ENCODE measurements around the gene PAQR8. TPM values are rescaled to one million over a fixed set of nuclear protein-coding genes. Genes with fewer than 3 reads are reported as not detected.

Gene PAQR8
- polyA plus RNA-seq, 1 donor from 2014 or later: 1.8 TPM

DNA sequence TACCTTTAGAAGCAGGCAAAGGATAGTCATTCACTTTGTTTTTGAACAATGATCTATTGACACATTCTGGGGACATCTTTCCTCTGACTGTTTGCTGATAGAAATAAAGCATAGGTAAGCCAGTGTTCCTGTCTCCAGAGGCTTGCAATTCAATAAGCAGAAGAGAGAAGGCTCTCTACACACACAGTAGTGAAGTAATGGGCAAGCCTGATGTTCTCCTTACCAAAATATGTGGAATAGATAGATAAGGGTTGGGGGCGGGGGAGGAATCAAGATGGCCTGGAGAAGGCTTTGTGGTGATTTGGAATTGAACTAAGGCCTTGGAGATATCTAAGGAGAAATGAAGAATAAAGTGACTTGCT lies 27.3 kb downstream of the PAQR8 start:
- no peak overlapping the region for H3K27ac ChIP-seq (ENCODE audit: low read length)
- H3K9me3 ChIP-seq (ENCODE audit: low read length): no peaks in the 10 kb centered on the region
- TF ChIP-seq POLR2AphosphoS5 (IDR thresholded peaks at IDR 0.05) (no peak), EZH2 (IDR thresholded peaks at IDR 0.05; ENCODE audit: borderline replicate concordance, insufficient read depth, low read length, poor library complexity, severe bottlenecking) (no peak), RAD21 (conservative IDR thresholded peaks at IDR 0.05) (no peak), TAF1 (IDR thresholded peaks at IDR 0.05; ENCODE audit: low read depth) (no peak), EP300 (conservative IDR thresholded peaks at IDR 0.05; ENCODE audit: poor library complexity, severe bottlenecking) (no peak), SMC3 (conservative IDR thresholded peaks at IDR 0.05; ENCODE audit: poor library complexity) (no peak), MXI1 (conservative IDR thresholded peaks at IDR 0.05; ENCODE audit: poor library complexity, severe bottlenecking) (no peak)
- TF ChIP-seq, protein P1, sequence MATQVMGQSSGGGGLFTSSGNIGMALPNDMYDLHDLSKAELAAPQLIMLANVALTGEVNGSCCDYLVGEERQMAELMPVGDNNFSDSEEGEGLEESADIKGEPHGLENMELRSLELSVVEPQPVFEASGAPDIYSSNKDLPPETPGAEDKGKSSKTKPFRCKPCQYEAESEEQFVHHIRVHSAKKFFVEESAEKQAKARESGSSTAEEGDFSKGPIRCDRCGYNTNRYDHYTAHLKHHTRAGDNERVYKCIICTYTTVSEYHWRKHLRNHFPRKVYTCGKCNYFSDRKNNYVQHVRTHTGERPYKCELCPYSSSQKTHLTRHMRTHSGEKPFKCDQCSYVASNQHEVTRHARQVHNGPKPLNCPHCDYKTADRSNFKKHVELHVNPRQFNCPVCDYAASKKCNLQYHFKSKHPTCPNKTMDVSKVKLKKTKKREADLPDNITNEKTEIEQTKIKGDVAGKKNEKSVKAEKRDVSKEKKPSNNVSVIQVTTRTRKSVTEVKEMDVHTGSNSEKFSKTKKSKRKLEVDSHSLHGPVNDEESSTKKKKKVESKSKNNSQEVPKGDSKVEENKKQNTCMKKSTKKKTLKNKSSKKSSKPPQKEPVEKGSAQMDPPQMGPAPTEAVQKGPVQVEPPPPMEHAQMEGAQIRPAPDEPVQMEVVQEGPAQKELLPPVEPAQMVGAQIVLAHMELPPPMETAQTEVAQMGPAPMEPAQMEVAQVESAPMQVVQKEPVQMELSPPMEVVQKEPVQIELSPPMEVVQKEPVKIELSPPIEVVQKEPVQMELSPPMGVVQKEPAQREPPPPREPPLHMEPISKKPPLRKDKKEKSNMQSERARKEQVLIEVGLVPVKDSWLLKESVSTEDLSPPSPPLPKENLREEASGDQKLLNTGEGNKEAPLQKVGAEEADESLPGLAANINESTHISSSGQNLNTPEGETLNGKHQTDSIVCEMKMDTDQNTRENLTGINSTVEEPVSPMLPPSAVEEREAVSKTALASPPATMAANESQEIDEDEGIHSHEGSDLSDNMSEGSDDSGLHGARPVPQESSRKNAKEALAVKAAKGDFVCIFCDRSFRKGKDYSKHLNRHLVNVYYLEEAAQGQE (IDR thresholded peaks at IDR 0.05; ENCODE audit: borderline replicate concordance): no peak
- TF ChIP-seq, protein P2, sequence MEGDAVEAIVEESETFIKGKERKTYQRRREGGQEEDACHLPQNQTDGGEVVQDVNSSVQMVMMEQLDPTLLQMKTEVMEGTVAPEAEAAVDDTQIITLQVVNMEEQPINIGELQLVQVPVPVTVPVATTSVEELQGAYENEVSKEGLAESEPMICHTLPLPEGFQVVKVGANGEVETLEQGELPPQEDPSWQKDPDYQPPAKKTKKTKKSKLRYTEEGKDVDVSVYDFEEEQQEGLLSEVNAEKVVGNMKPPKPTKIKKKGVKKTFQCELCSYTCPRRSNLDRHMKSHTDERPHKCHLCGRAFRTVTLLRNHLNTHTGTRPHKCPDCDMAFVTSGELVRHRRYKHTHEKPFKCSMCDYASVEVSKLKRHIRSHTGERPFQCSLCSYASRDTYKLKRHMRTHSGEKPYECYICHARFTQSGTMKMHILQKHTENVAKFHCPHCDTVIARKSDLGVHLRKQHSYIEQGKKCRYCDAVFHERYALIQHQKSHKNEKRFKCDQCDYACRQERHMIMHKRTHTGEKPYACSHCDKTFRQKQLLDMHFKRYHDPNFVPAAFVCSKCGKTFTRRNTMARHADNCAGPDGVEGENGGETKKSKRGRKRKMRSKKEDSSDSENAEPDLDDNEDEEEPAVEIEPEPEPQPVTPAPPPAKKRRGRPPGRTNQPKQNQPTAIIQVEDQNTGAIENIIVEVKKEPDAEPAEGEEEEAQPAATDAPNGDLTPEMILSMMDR (IDR thresholded peaks at IDR 0.05; ENCODE audit: poor library complexity, severe bottlenecking): no peak
- H4K20me1 ChIP-seq (ENCODE audit: insufficient read depth): no peaks in the 10 kb centered on the region
- no peaks in the 10 kb centered on the region for H3K79me2 ChIP-seq (replicated peaks; ENCODE audit: insufficient read depth, low read length)
- H3F3A ChIP-seq (ENCODE audit: insufficient read depth, low read length, poor library complexity, severe bottlenecking): no peaks in the 10 kb centered on the region
- no peak overlapping the region for H2AFZ ChIP-seq (ENCODE audit: low read depth, low read length)
- no peak overlapping the region for H3K4me2 ChIP-seq (ENCODE audit: low read length)
- H3K9ac ChIP-seq (ENCODE audit: low read length): no peak overlapping the region
- no peak overlapping the region for H3K4me3 ChIP-seq (ENCODE audit: low read length)
- no peaks in the 10 kb centered on the region for H3K36me3 ChIP-seq (ENCODE audit: insufficient read depth, low read length)
- H3K9me2 ChIP-seq (ENCODE audit: insufficient read depth, low read length): no peaks in the 10 kb centered on the region
- H3K27me3 ChIP-seq (ENCODE audit: insufficient read depth, low read depth, low read length): no peaks in the 10 kb centered on the region

GRCh38 chr6:52389626-52390360 lies 27.8 kb downstream of the PAQR8 start:
- Histone ChIP-seq H3K4me3 (ENCODE audit: low read length) (no peak overlapping the region), H4K20me1 (ENCODE audit: insufficient read depth) (no peaks in the 10 kb centered on the region), H2AFZ (ENCODE audit: low read depth, low read length) (no peak overlapping the region), H3K27ac (ENCODE audit: low read length) (no peak overlapping the region), H3K36me3 (ENCODE audit: insufficient read depth, low read length) (no peaks in the 10 kb centered on the region), H3K27me3 (ENCODE audit: insufficient read depth, low read depth, low read length) (no peaks in the 10 kb centered on the region), H3F3A (ENCODE audit: insufficient read depth, low read length, poor library complexity, severe bottlenecking) (no peaks in the 10 kb centered on the region), H3K9me2 (ENCODE audit: insufficient read depth, low read length) (no peaks in the 10 kb centered on the region), H3K9ac (ENCODE audit: low read length) (no peak overlapping the region), H3K79me2 (replicated peaks; ENCODE audit: insufficient read depth, low read length) (no peaks in the 10 kb centered on the region), H3K9me3 (ENCODE audit: low read length) (no peaks in the 10 kb centered on the region), H3K4me2 (ENCODE audit: low read length) (no peak overlapping the region)
- no peak for TF ChIP-seq TAF1 (IDR thresholded peaks at IDR 0.05; ENCODE audit: low read depth)
- TF ChIP-seq POLR2AphosphoS5 (IDR thresholded peaks at IDR 0.05): no peak
- no peak for TF ChIP-seq EP300 (conservative IDR thresholded peaks at IDR 0.05; ENCODE audit: poor library complexity, severe bottlenecking)
- no peak for TF ChIP-seq MXI1 (conservative IDR thresholded peaks at IDR 0.05; ENCODE audit: poor library complexity, severe bottlenecking)
- TF ChIP-seq SMC3 (conservative IDR thresholded peaks at IDR 0.05; ENCODE audit: poor library complexity): no peak
- TF ChIP-seq, protein P1 (IDR thresholded peaks at IDR 0.05; ENCODE audit: borderline replicate concordance): no peak
- no peak for TF ChIP-seq EZH2 (IDR thresholded peaks at IDR 0.05; ENCODE audit: borderline replicate concordance, insufficient read depth, low read length, poor library complexity, severe bottlenecking)
